Pancreas (tissue), 10 donors: ENCODE data around the gene ETHE1. TPM values are rescaled to one million over a fixed set of nuclear protein-coding genes. Genes with fewer than 3 reads are reported as not detected.

ENCODE experiments used
- ATAC-seq, 4 donors: fragments of 200-7000 bp; cut with Tn5 transposase; one replicate each; pipeline versions ENCODE4 v1.8.0 to v1.9.1; 2020; ENCODE audit warnings: mild to moderate bottlenecking in 4 of 4, moderate library complexity in 4 of 4
- DNase-seq, 6 donors: peaks; one replicate each; pipeline ENCODE4 v3.0.0-alpha.2; 2020
- FAIRE-seq: peaks from 2 replicates; lab custom pipeline; 2012; peaks lifted over from hg19 to GRCh38; lab: Jason Lieb, UNC
- H3K27ac ChIP-seq, 4 donors: fragments of 200-600 bp; sonication (generic); 1 replicate in 3 of 4; 2 replicates in 1 of 4; pipeline versions ENCODE4 v1.5.0 to v1.8.0; 2020
- H3K27me3 ChIP-seq, 4 donors: fragments of 200-600 bp; one replicate each; pipeline ENCODE4 v1.8.0; 2021
- H3K36me3 ChIP-seq, 3 donors: fragments of 200-600 bp; sonication (generic) in 1 of 3; one replicate each; pipeline versions ENCODE4 v1.5.0 to v1.8.0; 2020 to 2021
- H3K4me1 ChIP-seq, 3 donors: fragments of 200-600 bp; one replicate each; pipeline ENCODE4 v1.8.0; 2021
- H3K4me3 ChIP-seq, 4 donors: fragments of 200-600 bp; sonication (generic) in 2 of 4; one replicate each; pipeline versions ENCODE4 v1.5.0 to v1.8.0; 2020 to 2021
- H3K9me3 ChIP-seq, 4 donors: fragments of 200-600 bp; one replicate each; pipeline ENCODE4 v1.8.0; 2021
- CTCF ChIP-seq, 4 donors: fragments of 200-600 bp; sonication (generic) in 3 of 4; IDR thresholded peaks; one replicate each; pipeline versions ENCODE4 v1.5.0 to v1.8.0; 2021; ENCODE audit warnings: antibody characterized with exemption in 4 of 4
- WGBS, 2 donors: extraction: QIAGEN DNeasy Blood & Tissue Kit; methylation state at CpG; one replicate each; pipeline ENCODE4 v1.1.7; 2013; 5-methylcytosine and 5-hydroxymethylcytosine counted together
- intact Hi-C, 3 donors: fragments of 100-400 bp; cut with DNase I; formaldehyde crosslinking; loops; one replicate each; pipeline versions ENCODE4 v1.11.1 to v1.14.2; 2022
- polyA plus RNA-seq, 2 donors: library from polyadenylated mRNA; stranded (reverse); fragments of 200-250 nt; gene quantifications; one replicate each; pipeline ENCODE4 v1.2.3, GENCODE V29; 2013
- total RNA-seq, 6 donors: library from RNA; stranded (reverse); fragmentation: NEBNext Ultra II Directional in 4 of 6; extraction: Animal tissue kit (Norgen Biotek cat#: 25700) in 4 of 6; gene quantifications; one replicate each; pipeline versions ENCODE4 v1.2.1 to v1.2.4, GENCODE V29; 2021 to 2023
- donor health status: healthy with polysubstance abuse.
- donor health status: DM: no; HTN: no; CAD: no; lungs with moderate emphysema.
- donor health status: DM: no; HTN: no; CAD: no.
- donor health status: control.
- donor health status: control.
- donor health status: Bipolar disorder and iron deficiency.
- donor health status: DM: yes; HTN: yes; CAD: no.
- donor health status: DM: no; HTN: no; CAD: no.
- donor health status: DM: no; HTN: no; CAD: no.
- donor health status: DM: yes; HTN: yes; CAD: no.

The ETHE1 gene
- total and polyA plus RNA-seq, 8 donors: 8.7 to 21.3 (median 15.9) TPM

DNA sequence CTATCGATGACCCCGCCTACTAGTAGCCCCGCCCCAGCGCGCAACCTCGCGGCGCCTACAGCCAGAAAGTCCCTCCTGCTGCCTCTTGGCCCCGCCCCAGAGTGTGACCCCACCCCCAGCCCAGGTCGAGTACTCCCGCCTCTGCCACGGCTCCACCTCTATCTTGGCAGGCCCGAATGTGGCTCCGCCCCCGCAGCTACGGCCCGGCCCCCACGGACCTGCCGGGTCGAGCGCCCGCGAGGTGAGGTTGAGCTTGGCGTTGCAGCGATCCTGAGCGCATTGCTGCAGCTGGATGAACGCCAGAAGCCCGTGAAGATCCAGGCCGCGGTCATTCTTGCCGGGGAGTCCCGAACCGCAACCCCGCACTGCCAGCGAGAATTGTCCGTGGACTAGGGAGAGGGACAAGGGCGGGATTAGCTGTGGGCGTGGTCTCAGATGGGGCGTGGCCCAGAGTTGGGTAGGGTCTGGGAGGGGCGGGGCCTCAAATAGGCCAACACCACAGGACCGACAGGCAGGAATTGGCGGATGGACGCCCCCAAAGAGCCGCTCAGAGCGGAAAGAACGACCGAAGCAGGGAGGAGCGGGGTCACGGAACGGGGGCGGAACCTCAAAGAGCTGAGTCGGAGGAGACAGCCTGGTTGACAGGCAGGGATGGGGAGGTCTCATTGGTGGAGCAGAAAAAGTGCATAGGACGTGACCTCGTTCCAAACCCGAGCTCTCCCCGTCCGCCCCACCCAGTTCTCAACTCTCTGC lies 63.4 kb downstream of the ETHE1 start:
- Histone ChIP-seq H3K27ac (peak overlapping the region; percentile 26 to 63 (median 46)), H3K36me3 (no peaks in the 10 kb centered on the region), H3K4me3 (peak overlapping the region; percentile 39 to 69 (median 48)), H3K9me3 (no peaks in the 10 kb centered on the region), H3K4me1 (peaks cover 0 to 3% (median 0%) of the 10 kb centered on the region in 3 donors), H3K27me3 (no peaks in the 10 kb centered on the region)
- peak; percentile 93 to 97 (median 96) for ATAC-seq
- 0% methylated on average over 57 of the region's 57 CpGs for WGBS, 2 donors
- no peak for FAIRE-seq
- intact Hi-C loops: no loop called here
- peak; percentile 98 to 99 (median 98) for DNase-seq
- TF ChIP-seq CTCF (IDR thresholded peaks at IDR 0.05): no peak

DNA sequence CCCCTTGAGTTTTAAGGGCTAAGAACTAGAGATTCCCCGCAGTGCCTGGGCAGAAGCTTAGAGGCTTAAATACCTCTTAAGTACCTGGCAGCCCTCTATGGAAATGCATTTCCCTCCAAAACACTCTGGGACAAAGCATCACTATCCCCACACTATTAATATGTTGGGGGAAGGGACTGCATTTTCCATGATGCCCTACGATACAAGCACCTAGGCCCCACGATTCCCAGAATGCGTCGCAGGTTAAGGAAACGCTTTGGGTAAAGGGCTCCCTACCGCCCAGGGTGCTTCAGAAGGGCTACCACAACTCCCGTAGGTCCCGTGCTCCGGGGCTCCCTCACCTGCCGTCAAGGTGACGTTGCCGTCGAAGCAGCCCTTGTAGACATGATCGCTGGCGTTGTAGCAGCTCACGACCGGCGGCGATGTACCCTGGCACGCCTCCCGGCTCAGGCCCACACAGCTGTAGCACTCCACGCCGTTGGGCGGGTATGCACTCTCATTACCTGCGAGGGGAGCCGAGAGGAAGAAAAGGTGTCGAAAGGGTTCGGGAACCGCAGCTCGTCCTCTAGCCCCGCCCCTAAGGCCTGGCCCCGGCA lies 64.1 kb downstream of the ETHE1 start:
- Histone ChIP-seq H3K36me3 (no peaks in the 10 kb centered on the region), H3K27ac (peak overlapping the region in 2 of 4 donors; percentile 62 to 63), H3K27me3 (no peaks in the 10 kb centered on the region), H3K4me1 (peaks cover 0 to 3% (median 0%) of the 10 kb centered on the region in 3 donors), H3K4me3 (peak overlapping the region; percentile 39 to 69 (median 48)), H3K9me3 (no peaks in the 10 kb centered on the region)
- ATAC-seq (no peak), DNase-seq (no peak), FAIRE-seq (no peak)
- intact Hi-C loops: no loop called here
- no peak for TF ChIP-seq CTCF (IDR thresholded peaks at IDR 0.05)
- 11 to 13% methylated on average over 32 to 33 of the region's 33 CpGs for WGBS, 2 donors

DNA sequence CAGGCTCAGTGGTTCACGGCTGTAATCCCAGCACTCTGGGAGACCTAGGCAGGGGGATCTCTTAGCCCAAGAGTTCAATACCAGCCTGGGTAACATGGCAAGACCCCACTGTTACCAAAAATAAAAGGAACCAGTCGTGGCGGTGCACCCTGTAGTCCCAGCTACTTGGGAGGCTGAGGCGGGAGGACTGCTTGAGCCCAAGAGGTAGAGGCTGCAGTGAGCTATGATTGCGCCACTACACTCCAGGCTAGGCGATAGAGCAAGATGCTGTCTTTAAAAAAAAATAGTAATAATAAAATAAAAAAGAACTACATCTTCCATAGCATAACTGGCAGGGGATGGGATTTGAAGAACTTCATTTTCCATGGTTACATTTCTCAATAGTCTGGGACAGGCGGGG lies 64.6 kb downstream of the ETHE1 start:
- WGBS, 2 donors: 90 to 94% methylated on average over 7 of the region's 7 CpGs
- Histone ChIP-seq H3K27me3 (no peaks in the 10 kb centered on the region), H3K4me1 (peaks cover 0 to 3% (median 0%) of the 10 kb centered on the region in 3 donors), H3K9me3 (no peaks in the 10 kb centered on the region), H3K27ac (no peak overlapping the region), H3K4me3 (no peak overlapping the region), H3K36me3 (no peaks in the 10 kb centered on the region)
- FAIRE-seq (no peak), ATAC-seq (no peak), DNase-seq (no peak)
- TF ChIP-seq CTCF (IDR thresholded peaks at IDR 0.05): no peak
- intact Hi-C loops: no loop called here

GRCh38 chr19:43461303-43461702 lies 65.7 kb downstream of the ETHE1 start:
- TF ChIP-seq CTCF (IDR thresholded peaks at IDR 0.05): no peak
- Histone ChIP-seq H3K9me3 (no peaks in the 10 kb centered on the region), H3K4me1 (peaks cover 0 to 3% (median 0%) of the 10 kb centered on the region in 3 donors), H3K27ac (no peak overlapping the region), H3K36me3 (no peaks in the 10 kb centered on the region), H3K4me3 (no peak overlapping the region), H3K27me3 (no peaks in the 10 kb centered on the region)
- FAIRE-seq (no peak), DNase-seq (no peak), ATAC-seq (no peak)
- intact Hi-C loops: no loop called here
- WGBS, 2 donors: 83 to 89% methylated on average over 12 of the region's 12 CpGs
